SIG-M5 treated with dmso at 0.1 percent for 504 hours (cell line): ENCODE data around the gene C16orf46.

Experiments
- DNase-seq: peaks from one replicate; lab custom pipeline; 2025; ENCODE audit not compliant: unreplicated experiment; lab: John Stamatoyannopoulos, UW

Gene C16orf46

GRCh38 chr16:81076566-81077075 lies 417 bp downstream of the C16orf46 start:
- DNase-seq = peak; percentile 83

- DNase-seq = no peak
Observed at GRCh38 chr16:81073560-81074330, 3.3 kb downstream of the C16orf46 start.

- DNase-seq = no peak
Observed at GRCh38 chr16:81071805-81072204, 5.2 kb downstream of the C16orf46 start.

GRCh38 chr16:81070979-81071378 lies 6.1 kb downstream of the C16orf46 start:
- no peak for DNase-seq

GRCh38 chr16:81069063-81069462 lies 8.0 kb downstream of the C16orf46 start:
- no peak for DNase-seq

GRCh38 chr16:81067166-81067565 lies 9.9 kb downstream of the C16orf46 start:
- no peak for DNase-seq

GRCh38 chr16:81066681-81067080 lies 10.4 kb downstream of the C16orf46 start:
- no peak for DNase-seq

- no peak for DNase-seq
Observed at GRCh38 chr16:81061871-81062608, 15.0 kb downstream of the C16orf46 start.

GRCh38 chr16:81061307-81061640 lies 15.8 kb downstream of the C16orf46 start:
- DNase-seq = no peak

GRCh38 chr16:81060576-81061306 lies 16.3 kb downstream of the C16orf46 start:
- no peak for DNase-seq

- no peak for DNase-seq
Observed at GRCh38 chr16:81053761-81054160, 23.3 kb downstream of the C16orf46 start.

GRCh38 chr16:81042821-81043220 lies 34.2 kb downstream of the C16orf46 start:
- DNase-seq = no peak

- no peak for DNase-seq
Observed at GRCh38 chr16:81041696-81042095, 35.3 kb downstream of the C16orf46 start.

- DNase-seq = no peak
Observed at GRCh38 chr16:81040842-81041241, 36.2 kb downstream of the C16orf46 start.

- DNase-seq = no peak
Observed at GRCh38 chr16:81040131-81040530, 36.9 kb downstream of the C16orf46 start.

- peak; percentile 32 for DNase-seq
Observed at GRCh38 chr16:81036751-81037350, 40.2 kb downstream of the C16orf46 start.

GRCh38 chr16:81035975-81036750 lies 40.9 kb downstream of the C16orf46 start:
- peak; percentile 21 for DNase-seq

GRCh38 chr16:81035398-81035974 lies 41.6 kb downstream of the C16orf46 start, which contains the start of gene ATMIN:
ATMIN (plus strand) TSS chr16:81035842; CDS start chr16:81035871, 29 bp downstream.
- DNase-seq = peak; percentile 69

- DNase-seq = no peak
Observed at GRCh38 chr16:81029930-81030604, 47.0 kb downstream of the C16orf46 start.
